Fibroblast of the aortic adventitia (primary cell): ENCODE results near the gene FBXO11. TPM values are rescaled to one million over a fixed set of nuclear protein-coding genes. Genes with fewer than 3 reads are reported as not detected.

Experiments used
- DNase-seq: peaks from one replicate; pipeline ENCODE4 v3.0.0-alpha.2; 2010; ENCODE audit warnings: low read depth
- H3K4me3 ChIP-seq: 2 replicates; pipeline ENCODE4 v1.5.1; 2011; ENCODE audit warnings: low read depth, mild to moderate bottlenecking, control low read depth, low read length, moderate library complexity
- CTCF ChIP-seq: IDR thresholded peaks from 2 replicates; pipeline ENCODE4 v1.5.1; 2011; ENCODE audit warnings: mild to moderate bottlenecking, low read length, control low read depth, inconsistent platforms; ENCODE audit not compliant: insufficient read depth
- total RNA-seq: library from RNA; depleted of rRNA; stranded (reverse); fragments of >200 nt; gene quantifications from 2 replicates; pipeline ENCODE4 v1.2.3, GENCODE V29; 2012; ENCODE audit warnings: low replicate concordance

The FBXO11 gene
- total RNA-seq, 1 donor = 50.7 TPM

GRCh38 chr2:47842846-47843245, 63.5 kb downstream of the FBXO11 start:
- DNase-seq = no peak
- no peak for TF ChIP-seq CTCF

GRCh38 chr2:47838686-47839085, 67.6 kb downstream of the FBXO11 start:
- no peak for DNase-seq
- TF ChIP-seq CTCF = no peak
- H3K4me3 ChIP-seq = no peak overlapping the region

More at GRCh38 chr2:47842846-47843245, 63.5 kb downstream of the FBXO11 start:
- no peak overlapping the region for H3K4me3 ChIP-seq

- no peak overlapping the region for H3K4me3 ChIP-seq
- no peak for TF ChIP-seq CTCF
- no peak for DNase-seq
These were observed 68.0 kb downstream of the FBXO11 start for GRCh38 chr2:47838249-47838648.

GRCh38 chr2:47833516-47833968, 72.8 kb downstream of the FBXO11 start:
- TF ChIP-seq CTCF = no peak
- DNase-seq = no peak
- no peak overlapping the region for H3K4me3 ChIP-seq

- DNase-seq = no peak
- no peak overlapping the region for H3K4me3 ChIP-seq
- TF ChIP-seq CTCF = no peak
These were observed 83.8 kb downstream of the FBXO11 start for GRCh38 chr2:47822518-47822917.

- no peak overlapping the region for H3K4me3 ChIP-seq
- no peak for TF ChIP-seq CTCF
- DNase-seq = no peak
These were observed 86.5 kb downstream of the FBXO11 start for GRCh38 chr2:47819834-47820233.

GRCh38 chr2:47818777-47819176, 87.5 kb downstream of the FBXO11 start:
- TF ChIP-seq CTCF = no peak
- no peak for DNase-seq
- no peak overlapping the region for H3K4me3 ChIP-seq
